ENCODE data around the gene ARID1B.

GRCh38 chr6:157046776-157047175 lies 269.6 kb downstream of the ARID1B start:
- TF ChIP-seq CTCF (IDR thresholded peaks at IDR 0.05) = no peak
- TF ChIP-seq POLR2A (IDR thresholded peaks at IDR 0.05) = no peak

Data from prostate gland (tissue), 2 donors.